ES-I3 (cell line): ENCODE data around the gene SPRR4.

Source experiments
- H3K36me3 ChIP-seq: 2 replicates; pipeline ENCODE4 v1.6.1; 2013; ENCODE audit warnings: mild to moderate bottlenecking, low read length, control low read depth, moderate library complexity; ENCODE audit not compliant: insufficient read depth
- H3K4me1 ChIP-seq: 2 replicates; pipeline ENCODE4 v1.6.1; 2013; ENCODE audit warnings: mild to moderate bottlenecking, control low read depth, low read length; ENCODE audit not compliant: insufficient read depth
- H3K9ac ChIP-seq: 2 replicates; pipeline ENCODE4 v1.6.1; 2013; ENCODE audit warnings: low read depth, mild to moderate bottlenecking, low read length, moderate library complexity
- H3K9me3 ChIP-seq: 2 replicates; pipeline ENCODE4 v1.6.1; 2013; ENCODE audit warnings: mild to moderate bottlenecking, low read length, moderate library complexity; ENCODE audit not compliant: control insufficient read depth, insufficient read depth

SPRR4 gene

DNA sequence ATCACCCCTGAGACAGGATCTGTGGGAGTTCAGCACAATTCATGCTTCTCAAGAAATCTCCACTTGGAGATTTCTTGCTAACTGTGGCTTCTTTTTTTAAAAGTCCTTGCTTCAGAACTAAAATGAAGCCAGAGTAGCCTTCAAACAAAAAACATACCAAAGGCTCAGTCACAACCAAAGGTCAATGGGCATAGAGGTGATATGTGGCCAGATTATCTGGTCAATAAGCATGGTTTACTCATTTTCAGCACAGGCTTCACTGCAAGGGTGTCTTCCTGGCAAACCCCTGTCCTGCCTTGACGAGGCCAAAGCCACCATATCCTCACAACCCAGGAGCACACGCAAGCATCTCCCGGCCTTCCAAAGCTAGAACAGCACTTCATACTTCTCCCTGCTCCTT, 11.2 kb upstream of the SPRR4 start:
- Histone ChIP-seq H3K4me1 (no peaks in the 10 kb centered on the region), H3K9me3 (no peaks in the 10 kb centered on the region), H3K9ac (no peak overlapping the region), H3K36me3 (no peaks in the 10 kb centered on the region)

- Histone ChIP-seq H3K9me3 (no peaks in the 10 kb centered on the region), H3K36me3 (no peaks in the 10 kb centered on the region), H3K4me1 (no peaks in the 10 kb centered on the region), H3K9ac (no peak overlapping the region)
Measured at GRCh38 chr1:152959801-152960451, 10.5 kb upstream of the SPRR4 start.

DNA sequence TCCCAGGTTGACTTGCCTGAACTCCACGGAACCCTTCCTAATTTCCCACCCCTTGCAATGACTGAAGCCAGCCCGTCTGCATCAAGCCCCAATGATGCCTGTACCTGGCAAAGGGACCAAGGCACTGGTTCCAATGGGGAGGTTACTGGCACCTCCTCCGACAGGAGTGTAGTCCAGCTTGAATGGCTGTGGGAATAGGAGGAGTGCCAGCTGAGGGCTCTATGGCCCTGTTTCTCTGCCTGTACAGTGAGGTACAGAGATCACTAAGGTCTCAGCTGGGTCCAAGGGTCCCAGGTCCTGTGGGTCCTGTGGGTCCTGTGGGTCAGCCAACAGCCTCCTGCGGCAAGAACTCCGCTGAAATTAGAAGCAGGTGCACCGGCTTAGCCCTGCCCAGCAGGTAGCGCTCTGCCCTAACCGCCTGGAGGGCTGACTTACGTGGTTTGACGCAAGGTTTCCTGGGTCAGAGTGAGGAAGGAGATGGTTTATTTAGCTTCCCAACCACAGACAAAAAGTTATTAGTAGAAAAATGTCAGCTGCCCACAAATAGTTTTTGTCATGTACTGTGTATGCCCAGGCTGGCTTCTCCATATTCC, 9.9 kb upstream of the SPRR4 start:
- Histone ChIP-seq H3K36me3 (no peaks in the 10 kb centered on the region), H3K4me1 (no peaks in the 10 kb centered on the region), H3K9me3 (no peaks in the 10 kb centered on the region), H3K9ac (no peak overlapping the region)

DNA sequence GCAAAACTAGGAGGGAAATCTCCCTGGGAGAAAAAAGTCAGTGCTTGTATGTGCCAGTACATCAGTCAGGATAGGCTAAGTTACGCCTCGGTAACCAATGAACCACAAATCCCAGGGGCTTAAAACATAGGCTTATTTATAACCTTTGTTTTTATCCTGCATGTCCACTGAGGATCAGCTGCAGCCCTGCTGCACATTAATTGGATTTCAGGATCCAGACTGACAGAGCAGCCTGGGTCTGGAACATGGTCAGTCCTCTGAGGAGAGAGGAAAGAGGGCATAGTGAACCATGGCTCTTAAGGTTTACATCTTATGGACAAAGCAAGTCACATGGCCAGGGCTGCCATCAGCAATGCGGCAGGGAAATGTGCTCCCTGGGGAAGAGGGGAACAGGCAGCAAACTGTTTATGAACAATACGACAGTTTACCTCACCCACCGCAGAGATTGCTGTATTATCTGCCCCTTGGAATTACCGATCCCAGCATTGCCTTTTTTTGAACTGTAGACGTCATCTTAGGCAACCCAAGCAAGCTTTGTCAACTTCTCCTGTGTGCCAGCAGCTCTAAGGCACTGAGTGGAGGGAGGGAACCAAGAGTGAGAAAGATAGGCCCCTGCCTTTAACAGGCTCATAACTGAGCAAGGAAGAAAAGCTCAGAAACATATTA, 9.1 kb upstream of the SPRR4 start:
- Histone ChIP-seq H3K36me3 (no peaks in the 10 kb centered on the region), H3K9ac (no peak overlapping the region), H3K4me1 (no peaks in the 10 kb centered on the region), H3K9me3 (no peaks in the 10 kb centered on the region)

- no peaks in the 10 kb centered on the region for H3K4me1 ChIP-seq
Measured at GRCh38 chr1:152962876-152963415, 7.5 kb upstream of the SPRR4 start.

DNA sequence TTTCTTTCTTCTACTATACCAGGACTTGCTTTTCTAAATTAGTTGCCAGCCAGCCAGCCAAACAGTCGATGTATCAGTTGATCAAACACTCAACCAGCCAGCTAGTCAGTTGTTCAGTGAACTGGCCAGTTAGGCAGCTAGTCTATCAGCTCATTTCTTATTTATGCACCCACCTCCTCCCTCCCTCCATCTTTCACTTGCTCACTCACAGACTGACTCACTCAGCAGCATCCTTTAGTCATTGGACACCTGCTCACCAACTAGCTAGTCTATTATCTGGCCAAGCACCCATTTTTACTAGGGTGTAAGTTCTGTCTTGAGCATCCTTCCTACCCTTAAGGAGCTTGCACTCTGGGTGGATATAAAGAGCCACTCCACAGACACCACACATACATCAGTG, 5.9 kb upstream of the SPRR4 start:
- Histone ChIP-seq H3K9me3 (no peaks in the 10 kb centered on the region), H3K4me1 (no peaks in the 10 kb centered on the region), H3K9ac (no peak overlapping the region), H3K36me3 (no peaks in the 10 kb centered on the region)

More at GRCh38 chr1:152962876-152963415, 7.5 kb upstream of the SPRR4 start:
- no peaks in the 10 kb centered on the region for H3K36me3 ChIP-seq
- no peaks in the 10 kb centered on the region for H3K9me3 ChIP-seq
- H3K9ac ChIP-seq = no peak overlapping the region

DNA sequence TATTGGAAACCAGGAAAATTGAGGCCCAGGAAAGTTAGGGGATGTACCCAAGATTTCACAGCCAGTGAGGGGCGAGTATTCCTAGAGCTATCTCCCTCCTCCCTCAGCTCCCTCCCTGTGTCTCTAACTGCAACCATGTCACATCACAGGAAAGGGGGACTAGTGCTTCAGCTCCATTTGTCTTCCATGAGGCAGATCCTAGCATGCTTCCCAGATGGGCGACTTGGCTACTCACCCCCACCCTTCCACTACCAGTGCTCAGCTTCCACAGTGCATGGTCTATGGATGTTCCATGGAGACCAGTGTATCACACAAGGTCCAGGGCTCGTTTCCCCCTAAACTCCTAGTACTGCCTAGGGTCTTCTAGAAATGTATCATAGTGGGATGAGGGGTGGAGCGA, 4.6 kb upstream of the SPRR4 start:
- Histone ChIP-seq H3K4me1 (no peaks in the 10 kb centered on the region), H3K9me3 (no peaks in the 10 kb centered on the region), H3K36me3 (no peaks in the 10 kb centered on the region)

GRCh38 chr1:152967201-152967600, 3.2 kb upstream of the SPRR4 start:
- Histone ChIP-seq H3K9ac (no peak overlapping the region), H3K36me3 (no peaks in the 10 kb centered on the region), H3K4me1 (no peaks in the 10 kb centered on the region), H3K9me3 (no peaks in the 10 kb centered on the region)

More for the DNA sequence above, 4.6 kb upstream of the SPRR4 start:
- no peak overlapping the region for H3K9ac ChIP-seq

DNA sequence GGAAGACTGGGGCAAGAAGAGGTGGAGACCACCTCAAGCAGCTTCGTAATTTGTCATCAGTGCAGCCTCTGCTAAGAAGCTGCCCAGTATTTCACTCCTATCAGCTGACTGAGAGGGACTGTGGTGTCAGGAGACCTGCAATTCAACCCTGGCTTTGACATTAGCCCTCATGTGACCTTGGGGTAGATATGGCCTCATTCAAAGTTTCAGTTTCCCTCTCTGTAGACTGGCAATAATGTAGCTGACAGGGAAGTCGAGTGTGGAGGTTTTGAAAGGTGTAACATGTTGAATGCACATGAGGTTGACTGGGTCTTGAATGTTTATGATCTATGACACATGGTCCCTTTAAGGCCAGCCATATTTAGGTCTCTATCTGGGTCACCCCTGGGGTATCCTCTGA, 2.2 kb upstream of the SPRR4 start:
- H3K9ac ChIP-seq = no peak overlapping the region
- H3K36me3 ChIP-seq = no peaks in the 10 kb centered on the region
- no peaks in the 10 kb centered on the region for H3K9me3 ChIP-seq

DNA sequence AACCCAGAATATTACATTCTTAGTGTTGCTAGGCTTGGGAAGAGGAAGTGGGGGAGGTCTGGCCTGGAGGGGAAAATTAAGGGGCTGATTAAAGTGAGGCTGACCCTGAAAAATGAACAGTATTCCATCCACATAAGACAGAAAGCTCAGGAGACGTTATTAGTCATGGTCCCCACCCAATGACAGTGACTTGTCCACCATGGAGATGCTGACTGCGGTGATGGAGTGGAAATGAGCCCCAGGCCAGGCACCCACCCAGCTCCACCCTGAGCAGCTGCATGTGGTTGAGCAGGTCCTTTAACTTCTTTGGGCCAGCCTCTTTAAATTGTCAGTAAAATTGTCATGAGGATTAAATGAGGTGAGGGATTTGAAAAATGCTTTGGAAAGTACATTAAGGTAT, 1.4 kb upstream of the SPRR4 start:
- no peak overlapping the region for H3K9ac ChIP-seq
- no peaks in the 10 kb centered on the region for H3K36me3 ChIP-seq
- H3K4me1 ChIP-seq = no peaks in the 10 kb centered on the region
- H3K9me3 ChIP-seq = no peaks in the 10 kb centered on the region

More for the DNA sequence above, 2.2 kb upstream of the SPRR4 start:
- no peaks in the 10 kb centered on the region for H3K4me1 ChIP-seq

- H3K36me3 ChIP-seq = no peaks in the 10 kb centered on the region
- H3K4me1 ChIP-seq = no peaks in the 10 kb centered on the region
- no peaks in the 10 kb centered on the region for H3K9me3 ChIP-seq
- H3K9ac ChIP-seq = no peak overlapping the region
Measured at GRCh38 chr1:152972196-152972886, 1.9 kb downstream of the SPRR4 start.

DNA sequence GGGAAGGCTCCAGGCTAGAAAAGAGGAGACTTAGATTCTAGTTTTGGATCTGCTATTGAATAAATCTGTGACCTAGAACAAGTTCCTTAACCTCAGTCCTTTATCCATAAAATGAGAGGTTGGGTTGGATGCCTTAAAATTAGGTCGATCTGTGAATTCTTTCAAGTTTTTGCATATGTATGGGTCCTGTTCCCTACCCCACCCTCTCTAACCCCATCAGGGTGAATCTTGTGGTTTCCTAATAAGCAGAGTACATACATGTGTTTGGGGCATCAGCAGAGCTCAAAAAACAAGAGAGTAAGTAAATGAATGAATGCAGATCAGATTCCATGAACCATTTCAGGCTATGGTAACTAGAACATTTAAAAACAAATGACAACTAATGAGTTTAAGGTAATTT, 6.2 kb downstream of the SPRR4 start:
- no peaks in the 10 kb centered on the region for H3K36me3 ChIP-seq
- H3K4me1 ChIP-seq = no peaks in the 10 kb centered on the region
- H3K9ac ChIP-seq = no peak overlapping the region
- no peaks in the 10 kb centered on the region for H3K9me3 ChIP-seq

DNA sequence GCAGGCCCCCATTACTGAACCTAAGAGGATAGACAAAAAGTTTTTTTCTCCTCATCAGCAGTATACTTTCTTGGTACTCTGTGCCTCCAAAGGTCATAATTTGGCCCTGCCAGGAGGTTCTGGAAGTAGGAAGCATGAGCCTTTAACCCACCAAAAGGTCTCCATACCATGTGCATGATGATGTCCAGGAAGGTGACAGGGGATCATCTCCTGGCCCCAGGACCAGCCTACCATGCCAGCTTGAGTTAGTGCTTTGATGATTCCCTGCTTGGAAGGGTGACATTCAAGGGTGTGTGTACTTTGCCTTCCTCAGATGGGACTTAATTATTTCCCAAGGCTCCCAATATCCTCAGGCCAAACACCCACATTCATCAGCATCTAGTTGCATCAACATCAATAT, 7.2 kb downstream of the SPRR4 start:
- no peaks in the 10 kb centered on the region for H3K36me3 ChIP-seq

DNA sequence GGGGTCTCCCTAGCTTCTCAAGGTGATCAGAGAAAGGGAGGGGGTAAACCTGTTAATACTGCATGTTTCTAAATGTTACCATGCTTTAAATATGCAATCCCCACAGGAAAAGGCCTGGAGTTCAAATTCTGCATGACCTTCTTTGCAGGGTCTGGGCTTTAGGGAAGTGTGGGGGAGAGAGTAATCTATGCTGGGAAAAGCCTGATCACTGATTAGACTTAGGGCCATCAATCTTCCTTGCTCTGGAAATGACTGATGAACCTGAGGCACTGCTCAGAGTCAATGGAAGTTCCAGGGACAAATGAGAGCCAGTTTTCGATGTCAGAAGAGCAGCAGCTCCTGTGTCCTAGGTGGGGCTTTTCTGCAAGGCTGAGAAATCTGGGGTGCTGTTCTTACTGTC, 10.2 kb downstream of the SPRR4 start:
- no peaks in the 10 kb centered on the region for H3K36me3 ChIP-seq
- no peak overlapping the region for H3K9ac ChIP-seq
- H3K4me1 ChIP-seq = no peaks in the 10 kb centered on the region
- H3K9me3 ChIP-seq = no peaks in the 10 kb centered on the region

More for the DNA sequence above, 7.2 kb downstream of the SPRR4 start:
- H3K4me1 ChIP-seq = no peaks in the 10 kb centered on the region
- H3K9ac ChIP-seq = no peak overlapping the region
- H3K9me3 ChIP-seq = no peaks in the 10 kb centered on the region
